Islet precursor cell (in vitro differentiated cells): ENCODE results near the gene LSR.

Source experiments
- DNase-seq: peaks from one replicate; pipeline ENCODE4 v3.0.0-alpha.2; 2018

Gene LSR

DNA sequence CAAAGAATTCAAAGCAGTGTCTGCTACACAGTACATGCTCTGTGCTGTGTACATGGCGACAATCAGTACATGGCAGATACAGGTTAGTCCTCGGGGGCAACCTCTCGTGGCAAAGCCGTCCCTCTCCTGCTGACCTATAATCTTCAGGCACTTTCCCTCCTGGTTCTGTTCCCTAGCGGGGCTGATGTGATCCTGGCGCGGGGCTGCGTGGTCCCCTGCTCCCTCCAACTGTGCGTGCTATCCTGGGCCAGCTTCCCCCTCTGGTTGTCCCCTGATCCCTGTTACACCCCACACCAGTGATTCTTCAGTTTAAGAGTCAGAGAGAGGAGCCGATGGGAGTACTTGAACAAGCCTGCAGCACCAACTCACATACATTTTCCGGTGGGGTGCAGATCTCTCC is 55.2 kb downstream of the LSR start:
- DNase-seq: no peak

DNA sequence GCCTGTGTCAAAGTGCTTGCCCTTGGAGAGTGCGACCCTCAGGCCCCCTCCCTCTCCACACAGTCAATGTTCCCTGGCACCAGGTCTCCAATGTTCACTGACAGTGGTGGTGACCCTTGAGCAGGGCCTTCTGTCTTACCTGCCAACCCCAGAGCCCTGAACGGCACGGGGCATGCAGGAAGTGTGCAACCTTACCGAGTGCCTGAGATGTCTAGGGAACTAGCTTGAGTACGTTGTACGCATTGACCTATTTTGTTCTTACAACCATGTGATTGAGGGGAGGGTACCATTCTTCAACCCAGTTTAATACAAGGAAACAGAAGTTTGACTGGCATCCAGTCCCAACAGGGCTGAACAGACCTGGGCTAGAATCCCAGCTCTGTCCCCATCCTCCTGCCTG is 56.4 kb downstream of the LSR start:
- DNase-seq: no peak

- DNase-seq: no peak
These were observed 57.9 kb downstream of the LSR start for GRCh38 chr19:35306473-35307246.

DNA sequence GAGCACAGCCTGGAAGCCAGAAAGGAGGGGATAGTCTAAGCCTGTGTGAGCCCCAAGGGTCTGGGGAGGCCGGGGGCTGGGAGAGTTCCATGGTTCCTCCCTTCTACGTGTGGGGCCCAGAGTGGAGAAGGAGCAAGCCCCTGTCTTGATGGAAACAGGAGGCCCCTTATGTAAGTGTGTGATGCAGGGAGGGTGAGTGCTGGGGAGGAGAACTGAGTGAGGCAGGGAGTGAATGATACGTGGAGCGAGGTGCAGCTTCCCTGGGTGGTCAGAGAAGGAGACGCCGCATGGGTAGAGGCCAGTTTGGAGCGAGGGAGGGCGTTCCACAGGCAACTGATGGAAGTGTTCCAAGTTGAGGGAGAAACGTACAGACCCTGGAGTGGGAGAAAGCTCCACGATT is 59.1 kb downstream of the LSR start:
- DNase-seq: no peak

GRCh38 chr19:35308910-35309309 is 60.1 kb downstream of the LSR start:
- DNase-seq: no peak

DNA sequence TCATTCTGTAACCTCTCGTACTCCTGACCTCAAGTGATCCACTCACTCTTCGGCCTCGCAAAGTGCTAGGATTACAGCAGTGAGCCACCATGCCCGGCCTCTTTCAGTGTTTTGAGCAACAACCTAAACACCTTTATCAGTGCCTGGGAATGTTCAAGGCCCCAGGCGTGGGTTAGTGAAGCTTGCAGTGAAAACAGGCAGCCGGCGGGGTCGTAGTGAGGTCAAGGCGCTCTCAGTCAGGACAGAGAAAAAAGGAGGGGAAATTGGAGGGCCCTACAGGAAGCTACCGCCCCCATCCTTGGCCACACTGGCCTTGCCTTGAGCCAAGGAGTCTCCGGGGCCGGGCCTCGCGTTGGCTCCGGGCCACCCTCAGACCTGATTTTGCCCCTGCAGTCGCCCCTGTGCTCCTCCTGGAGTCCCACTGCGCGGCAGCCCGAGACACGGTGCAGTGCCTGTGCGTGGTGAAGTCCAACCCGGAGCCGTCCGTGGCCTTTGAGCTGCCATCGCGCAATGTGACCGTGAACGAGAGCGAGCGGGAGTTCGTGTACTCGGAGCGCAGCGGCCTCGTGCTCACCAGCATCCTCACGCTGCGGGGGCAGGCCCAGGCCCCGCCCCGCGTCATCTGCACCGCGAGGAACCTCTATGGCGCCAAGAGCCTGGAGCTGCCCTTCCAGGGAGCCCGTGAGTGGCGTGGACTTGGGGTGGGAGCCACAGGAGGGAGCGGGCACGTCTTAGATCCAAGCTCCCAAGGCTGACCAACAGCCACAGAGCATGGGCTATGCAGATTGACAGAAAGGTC is 60.9 kb downstream of the LSR start:
- peak; percentile 85 for DNase-seq

GRCh38 chr19:35310331-35310730 is 61.5 kb downstream of the LSR start:
- DNase-seq: no peak

GRCh38 chr19:35310811-35311465 is 62.1 kb downstream of the LSR start:
- no peak for DNase-seq

GRCh38 chr19:35311901-35312665 is 63.3 kb downstream of the LSR start:
- DNase-seq: no peak

DNA sequence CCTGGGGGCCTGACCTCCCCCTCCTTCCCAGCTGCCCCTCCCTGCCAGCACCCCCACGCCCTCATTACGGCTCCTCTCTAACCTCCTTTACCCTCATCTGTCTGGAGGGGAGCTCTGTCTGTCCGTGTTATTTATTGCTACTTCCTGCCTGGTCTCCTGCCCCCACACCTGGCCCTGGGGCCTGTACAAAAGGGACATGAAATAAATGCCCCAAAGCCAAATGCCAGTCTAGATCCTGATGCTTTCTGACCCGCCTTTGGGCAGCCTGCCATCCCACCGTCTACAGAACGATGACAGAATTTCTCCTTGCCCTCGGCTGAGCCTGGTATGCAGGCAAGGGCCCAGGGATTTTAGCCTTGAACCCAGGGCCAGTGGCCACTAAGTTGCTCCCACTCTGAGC is 64.8 kb downstream of the LSR start:
- no peak for DNase-seq

- no peak for DNase-seq
These were observed 65.2 kb downstream of the LSR start for GRCh38 chr19:35314031-35314430.

- no peak for DNase-seq
These were observed 66.2 kb downstream of the LSR start for GRCh38 chr19:35314858-35315470.

DNA sequence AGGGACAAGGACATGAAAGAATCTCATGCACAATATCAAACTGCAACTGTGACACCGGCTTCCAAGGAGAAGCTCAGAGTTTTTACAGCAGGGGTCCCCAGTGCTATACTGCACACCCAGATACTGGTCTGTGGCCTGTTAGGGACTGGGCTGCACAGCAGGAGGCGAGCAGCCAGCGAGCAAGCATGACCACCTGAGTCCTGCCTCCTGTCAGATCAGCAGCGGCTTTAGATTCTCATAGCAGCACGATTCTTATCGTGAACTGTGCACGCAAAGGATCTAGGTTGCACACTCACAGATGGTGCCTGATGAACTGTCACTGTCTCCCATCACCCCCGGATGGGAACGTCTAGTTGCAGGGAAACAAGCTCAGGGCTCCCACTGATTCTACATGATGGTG is 67.1 kb downstream of the LSR start:
- DNase-seq: no peak

DNA sequence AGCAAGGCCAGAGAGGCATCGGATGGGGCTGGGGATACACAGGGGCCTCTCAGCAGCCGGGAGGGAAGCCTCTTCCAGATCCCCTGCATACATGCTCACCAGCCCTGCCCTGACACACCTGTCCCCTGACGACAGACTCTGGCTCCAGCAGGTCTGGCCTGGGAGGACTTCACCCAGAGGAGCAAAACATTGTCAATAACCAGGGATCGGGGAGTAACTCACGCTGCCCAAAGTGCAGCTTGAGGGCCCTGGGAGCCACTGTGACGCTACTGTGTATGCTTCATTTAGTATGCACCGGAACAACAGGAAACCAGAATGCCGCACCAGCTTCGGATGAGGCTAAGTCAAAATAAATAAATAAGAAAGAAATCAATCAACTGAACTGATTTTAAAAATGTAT is 67.8 kb downstream of the LSR start:
- DNase-seq: no peak
